GM19397 (cell line): ENCODE measurements around the gene INO80E.
"Not testable (repeated sequence)": the region's sequence is repeated elsewhere in the genome, so short reads cannot be mapped to it uniquely, and the experiment has no call there.

Experiments used
- ATAC-seq: cut with Tn5 transposase; IDR thresholded peaks from one replicate; pipeline ENCODE4 v1.9.1; 2021; ENCODE audit warnings: mild to moderate bottlenecking, moderate library complexity; ENCODE audit not compliant: unreplicated experiment

Gene INO80E

DNA sequence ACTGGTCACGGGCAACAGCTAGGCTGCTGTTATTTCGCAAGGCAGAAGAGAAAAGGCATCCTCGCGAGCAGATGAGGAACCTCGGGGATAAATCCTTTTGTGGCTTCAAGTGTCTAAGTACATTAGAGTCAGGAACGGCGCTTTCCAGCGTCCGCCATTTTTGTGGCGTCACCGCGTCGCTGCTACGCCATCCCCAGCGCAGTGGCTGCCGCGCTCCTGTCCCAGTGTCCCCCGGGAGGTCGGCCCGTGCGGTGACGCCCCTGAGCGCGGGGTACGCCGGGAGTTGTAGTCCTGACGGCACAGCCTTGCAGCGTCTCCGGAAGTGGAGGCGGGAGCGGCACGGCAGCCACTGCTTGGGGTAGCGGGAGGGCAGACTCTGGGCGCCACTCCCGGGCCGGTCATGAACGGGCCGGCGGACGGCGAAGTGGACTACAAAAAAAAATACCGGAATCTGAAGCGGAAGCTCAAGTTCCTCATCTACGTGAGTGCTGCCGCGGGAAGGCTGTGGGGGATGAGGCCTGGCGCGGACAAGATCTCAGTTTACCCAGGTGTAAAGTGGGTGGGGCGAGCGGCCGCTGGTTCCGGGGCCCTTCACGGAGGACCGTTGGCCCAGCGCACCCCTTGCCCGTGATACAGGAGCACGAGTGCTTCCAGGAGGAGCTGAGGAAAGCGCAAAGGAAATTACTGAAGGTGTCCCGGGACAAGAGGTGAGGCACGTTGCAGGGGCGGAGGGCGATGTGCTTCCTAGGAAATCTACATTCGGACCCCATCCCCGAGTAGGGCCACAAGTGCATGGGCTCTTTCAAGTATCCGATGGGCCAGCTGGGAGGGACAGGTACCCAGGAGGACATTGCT is at the start of gene INO80E:
Gene INO80E (plus strand): TSS at position 331 of the 855 bp plus-strand sequence. CDS start 70 bp downstream, at position 401.
- peak; percentile 90 for ATAC-seq

- no peak for ATAC-seq
Observed at GRCh38 chr16:29947897-29948296, 48.1 kb upstream of the INO80E start.

DNA sequence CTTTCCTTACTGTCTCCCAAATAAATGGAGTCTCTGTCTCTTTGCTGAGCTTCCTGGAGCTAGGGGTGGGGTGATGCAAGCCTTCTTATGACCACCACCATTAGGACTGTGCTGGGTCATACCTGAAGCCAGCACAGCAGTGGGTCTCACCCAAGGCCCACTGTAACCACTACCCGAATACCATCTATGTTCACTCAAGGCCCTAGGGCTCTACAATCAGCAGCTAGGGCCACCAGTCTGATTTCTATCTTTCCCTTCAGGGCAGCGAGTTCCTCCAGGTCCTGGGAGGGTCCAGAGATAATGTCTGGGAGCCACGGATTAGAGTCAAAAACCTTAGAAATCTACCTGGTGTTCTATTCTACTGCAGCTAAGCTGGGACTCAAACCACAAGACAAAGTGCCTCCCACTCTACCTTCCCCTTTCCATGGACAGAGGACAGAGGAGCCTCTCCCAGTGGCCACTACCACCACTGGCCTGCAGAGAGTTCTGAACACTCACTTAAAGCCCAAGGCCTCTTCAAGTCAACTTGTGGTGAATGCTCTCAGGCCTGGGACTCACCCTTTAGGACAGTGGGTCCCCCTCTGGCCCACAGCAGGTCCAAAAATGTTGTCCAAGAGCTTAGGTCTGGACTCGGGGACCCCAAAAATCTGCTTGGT is 45.1 kb upstream of the INO80E start:
- no peak for ATAC-seq

GRCh38 chr16:29951625-29952365 is 44.2 kb upstream of the INO80E start:
- no peak for ATAC-seq

GRCh38 chr16:29958756-29959155 is 37.3 kb upstream of the INO80E start:
- no peak for ATAC-seq

GRCh38 chr16:29959293-29959692 is 36.7 kb upstream of the INO80E start:
- no peak for ATAC-seq

- ATAC-seq: not testable (repeated sequence)
Observed at GRCh38 chr16:29959821-29960220, 36.2 kb upstream of the INO80E start.

GRCh38 chr16:29961127-29961478 is 34.9 kb upstream of the INO80E start:
- ATAC-seq: no peak

DNA sequence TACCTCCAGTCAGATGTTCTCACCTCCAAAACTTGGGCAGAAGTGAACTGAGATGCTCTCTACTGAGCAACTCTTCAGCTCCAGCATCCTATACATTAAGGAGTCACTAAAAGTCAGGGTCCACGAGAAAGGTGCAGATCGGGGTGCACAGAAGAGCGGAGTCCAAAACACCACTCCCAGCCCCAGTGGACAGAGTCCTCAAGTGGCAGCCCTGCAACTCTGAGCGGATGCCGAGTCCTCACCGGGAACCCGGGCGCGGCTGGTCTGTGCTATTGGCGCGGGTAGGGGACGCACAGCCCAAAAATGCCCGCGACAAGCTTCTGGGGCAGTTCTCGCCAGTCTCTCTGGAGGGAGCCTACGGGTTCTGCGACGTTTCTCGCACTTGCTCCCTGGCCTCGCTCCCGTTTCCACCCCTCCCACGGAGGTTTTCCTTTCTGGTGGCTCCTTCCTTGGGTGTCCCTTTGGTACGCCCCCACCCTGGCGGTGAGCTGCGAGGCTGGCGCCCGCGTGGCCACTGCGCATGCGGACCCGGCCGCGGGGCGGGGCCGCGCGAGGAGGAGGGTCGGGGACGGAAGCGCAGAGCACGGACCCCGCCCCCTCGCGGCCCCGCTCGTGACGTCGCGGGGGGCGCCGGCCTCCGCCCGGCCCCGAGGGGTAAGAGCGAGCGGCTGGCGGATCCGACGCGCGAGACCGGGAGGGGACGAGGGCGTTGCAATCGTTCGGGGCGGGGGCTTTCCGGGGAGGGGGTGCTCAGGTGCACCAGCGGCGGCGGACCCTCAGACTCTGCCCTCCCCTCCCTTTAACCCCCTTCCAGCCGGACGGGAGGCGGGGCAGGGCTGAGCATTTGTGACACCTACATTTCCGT is 34.3 kb upstream of the INO80E start, which contains the start of gene TMEM219:
Gene TMEM219 (plus strand): TSS at position 601 of the 865 bp plus-strand sequence. CDS start 1,065 bp downstream, outside the sequence.
- ATAC-seq: peak; percentile 89

GRCh38 chr16:29962344-29962994 is 33.6 kb upstream of the INO80E start:
- no peak for ATAC-seq

GRCh38 chr16:29963021-29963743 is 32.9 kb upstream of the INO80E start:
- ATAC-seq: no peak

DNA sequence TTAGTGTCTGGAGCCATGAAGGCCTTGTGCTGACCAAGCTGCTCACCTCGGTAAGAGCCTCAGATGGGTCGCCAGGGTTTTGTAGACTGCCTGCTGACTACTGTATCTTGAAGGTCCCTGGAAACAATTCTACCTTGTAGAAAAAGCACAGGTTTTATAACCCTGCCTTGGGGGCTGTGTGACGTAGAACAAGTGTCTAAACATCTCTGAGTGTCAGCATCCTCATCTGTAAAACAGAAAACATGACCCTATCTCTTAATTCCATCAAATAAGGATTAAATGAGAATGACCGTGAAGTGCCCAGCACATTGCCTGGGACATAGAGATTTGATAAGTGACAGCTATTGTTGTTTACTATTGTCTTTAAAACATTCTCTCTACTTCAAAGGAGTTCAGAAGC is 27.8 kb upstream of the INO80E start:
- ATAC-seq: no peak

- no peak for ATAC-seq
Observed at GRCh38 chr16:29971304-29971703, 24.7 kb upstream of the INO80E start.

GRCh38 chr16:29972500-29972899 is 23.5 kb upstream of the INO80E start:
- ATAC-seq: no peak

- ATAC-seq: no peak
Observed at GRCh38 chr16:29972992-29973383, 23.1 kb upstream of the INO80E start.

DNA sequence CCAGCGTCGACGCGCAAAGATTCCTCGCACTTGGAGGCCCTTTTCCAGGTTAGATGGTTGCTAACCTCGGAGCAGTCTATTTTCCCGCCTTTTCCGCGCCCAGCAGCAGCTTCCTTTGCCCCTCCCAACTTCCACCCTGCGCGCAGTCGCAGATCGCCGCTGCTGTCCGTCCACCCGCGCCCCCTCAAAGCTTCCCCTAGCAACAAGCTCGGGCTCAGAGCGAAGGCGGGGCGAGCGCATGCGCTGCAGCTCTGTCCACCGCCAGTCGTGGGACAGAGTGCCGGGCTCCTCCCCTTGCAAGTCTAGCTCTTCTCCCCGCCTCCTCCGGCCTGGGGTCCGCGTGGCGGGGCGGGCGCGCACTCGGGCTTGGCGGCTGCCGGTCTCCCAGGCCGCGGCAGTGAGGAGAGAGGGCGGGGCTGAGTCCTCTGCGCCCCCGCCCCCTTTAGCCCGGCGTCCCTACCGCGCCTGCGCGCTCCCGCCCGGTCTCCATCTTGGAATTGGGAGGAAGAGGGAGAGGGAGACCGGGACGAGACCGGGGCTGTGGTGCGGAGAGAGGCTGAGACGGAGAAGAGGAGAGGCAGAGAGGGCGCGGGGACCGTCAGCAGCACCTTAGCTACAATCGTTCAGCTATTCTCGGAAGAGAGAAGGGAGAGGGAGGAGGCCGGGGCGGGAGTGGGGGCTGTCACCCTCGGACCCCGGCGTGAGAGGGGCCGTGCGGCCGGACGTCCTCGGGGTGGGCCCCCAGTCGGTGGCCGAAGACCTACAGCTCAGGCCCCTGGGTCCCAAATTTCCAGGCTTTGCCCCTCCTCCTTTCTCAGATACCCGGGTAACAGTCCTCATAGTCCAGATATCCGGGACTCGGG is 22.4 kb upstream of the INO80E start, which contains the start of gene TAOK2:
Gene TAOK2 (plus strand): TSS at position 485 of the 863 bp plus-strand sequence. CDS start 3,905 bp downstream, outside the sequence.
- ATAC-seq: peak; percentile 97

DNA sequence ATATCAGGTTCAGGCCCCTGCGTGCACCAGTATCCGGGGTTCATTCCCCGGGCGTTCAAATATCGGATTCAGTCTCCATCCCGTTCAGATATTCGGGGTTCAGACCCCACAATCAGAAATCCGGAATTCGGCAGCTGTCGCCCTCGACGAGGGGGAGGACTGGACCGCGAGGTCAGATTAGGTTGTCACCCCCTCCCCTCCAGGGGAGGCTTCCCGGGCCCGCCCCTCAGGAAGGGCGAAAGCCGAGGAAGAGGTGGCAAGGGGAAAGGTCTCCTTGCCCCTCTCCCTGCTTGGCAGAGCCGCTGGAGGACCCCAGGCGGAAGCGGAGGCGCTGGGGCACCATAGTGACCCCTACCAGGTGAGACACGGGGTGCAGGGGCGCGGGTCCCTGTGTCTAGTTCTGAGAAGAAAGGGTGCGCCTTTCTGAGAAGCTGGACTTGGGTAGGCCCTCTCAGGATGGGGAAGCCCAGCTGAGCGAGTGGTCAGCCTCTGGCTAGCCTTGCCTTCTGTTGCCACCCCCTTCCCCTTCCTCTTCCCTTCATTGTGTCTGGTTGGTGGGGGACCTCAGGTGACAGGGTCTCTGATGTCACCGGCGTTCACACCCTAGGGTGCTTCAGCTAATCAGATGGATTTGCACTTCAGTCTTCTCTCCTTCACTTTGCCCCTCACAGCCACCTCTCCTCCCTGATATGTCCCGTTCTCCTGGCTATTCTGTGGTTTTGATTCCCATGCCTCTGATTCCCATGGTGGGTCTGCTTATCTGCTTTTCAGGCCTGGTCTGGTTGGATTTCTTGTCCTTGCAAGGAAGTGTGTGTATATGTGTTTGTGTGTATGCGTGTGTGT is 21.5 kb upstream of the INO80E start:
- no peak for ATAC-seq
